Right ventricle myocardium inferior (tissue), 1 donor: ENCODE measurements around the gene TRABD2B. TPM values are rescaled to one million over a fixed set of nuclear protein-coding genes. Genes with fewer than 3 reads are reported as not detected.
A peak's percentile ranks its signal among the peaks of the same experiment; 100 is the strongest.

Experiments used
- ATAC-seq: fragments of 200-7000 bp; cut with Tn5 transposase; one replicate; pipeline ENCODE4 v1.9.1; 2020; ENCODE audit warnings: mild to moderate bottlenecking, moderate library complexity
- DNase-seq: peaks from one replicate; pipeline ENCODE4 v3.0.0; 2021; ENCODE audit errors: missing footprints
- intact Hi-C: fragments of 100-400 bp; cut with DNase I; formaldehyde crosslinking; loops from one replicate; pipeline ENCODE4 v1.11.0; 2022
- total RNA-seq: library from RNA; stranded (reverse); fragmentation: NEBNext Ultra II Directional; extraction: Animal tissue kit (Norgen Biotek cat#: 25700); gene quantifications from one replicate; pipeline ENCODE4 v1.2.1, GENCODE V29; 2021
- donor health status: DM: no; HTN: yes; CAD: no; lungs with severe emphysema.

TRABD2B gene
- total RNA-seq, 1 donor from 2014 or later, result 0.57 TPM

GRCh38 chr1:47996406-47997226 is 569 bp downstream of the TRABD2B start:
- peak; percentile 64 for DNase-seq
- ATAC-seq, result no peak
- intact Hi-C loops, result loop anchor here (1.0 to 5.0 kb wide), 3 partner anchors 54 to 259 kb away; no protein-coding TSS in a partner anchor

GRCh38 chr1:47996060-47996405 is 1.2 kb downstream of the TRABD2B start:
- no peak for ATAC-seq
- DNase-seq, result no peak
- intact Hi-C loops, result loop anchor here (5.0 kb wide), 2 partner anchors 54 to 259 kb away; no protein-coding TSS in a partner anchor

GRCh38 chr1:47995306-47996050 is 1.7 kb downstream of the TRABD2B start:
- ATAC-seq (no peak), DNase-seq (no peak)
- intact Hi-C loops, result loop anchor here (5.0 kb wide), 2 partner anchors 53 to 258 kb away; no protein-coding TSS in a partner anchor

- intact Hi-C loops, result no loop called here
- no peak for DNase-seq
- no peak for ATAC-seq
Measured at GRCh38 chr1:47993881-47994625, 3.1 kb downstream of the TRABD2B start.

- intact Hi-C loops, result no loop called here
- no peak for ATAC-seq
- DNase-seq, result no peak
Measured at GRCh38 chr1:47993416-47993740, 3.8 kb downstream of the TRABD2B start.

GRCh38 chr1:47992720-47993415 is 4.3 kb downstream of the TRABD2B start:
- DNase-seq (peak; percentile 69), ATAC-seq (peak; percentile 71)

GRCh38 chr1:47991673-47992072 is 5.5 kb downstream of the TRABD2B start:
- peak; percentile 2 for ATAC-seq

More at GRCh38 chr1:47992720-47993415, 4.3 kb downstream of the TRABD2B start:
- intact Hi-C loops, result no loop called here

GRCh38 chr1:47991187-47991586 is 6.0 kb downstream of the TRABD2B start:
- intact Hi-C loops, result no loop called here
- no peak for DNase-seq
- no peak for ATAC-seq

More at GRCh38 chr1:47991673-47992072, 5.5 kb downstream of the TRABD2B start:
- intact Hi-C loops, result no loop called here
- no peak for DNase-seq

- no peak for DNase-seq
- no peak for ATAC-seq
- intact Hi-C loops, result no loop called here
Measured at GRCh38 chr1:47990286-47990685, 6.9 kb downstream of the TRABD2B start.

GRCh38 chr1:47987601-47988000 is 9.6 kb downstream of the TRABD2B start:
- intact Hi-C loops, result no loop called here
- no peak for DNase-seq
- no peak for ATAC-seq

GRCh38 chr1:47986761-47987200 is 10.4 kb downstream of the TRABD2B start:
- DNase-seq (peak; percentile 78), ATAC-seq (peak; percentile 75)
- intact Hi-C loops, result loop anchor here (1.0 kb wide), 1 partner anchor 221 kb away; no protein-coding TSS in a partner anchor

- DNase-seq (no peak), ATAC-seq (no peak)
- intact Hi-C loops, result no loop called here
Measured at GRCh38 chr1:47985018-47985417, 12.2 kb downstream of the TRABD2B start.

GRCh38 chr1:47984175-47984789 is 12.9 kb downstream of the TRABD2B start:
- DNase-seq, result no peak
- peak; percentile 49 for ATAC-seq
- intact Hi-C loops, result no loop called here

- DNase-seq, result no peak
- intact Hi-C loops, result no loop called here
- ATAC-seq, result no peak
Measured at GRCh38 chr1:47983691-47984090, 13.5 kb downstream of the TRABD2B start.

- intact Hi-C loops, result no loop called here
- no peak for ATAC-seq
- no peak for DNase-seq
Measured at GRCh38 chr1:47981667-47982350, 15.4 kb downstream of the TRABD2B start.

GRCh38 chr1:47980501-47980900 is 16.7 kb downstream of the TRABD2B start:
- ATAC-seq (no peak), DNase-seq (peak; percentile 7)
- intact Hi-C loops, result no loop called here

- intact Hi-C loops, result no loop called here
- DNase-seq (no peak), ATAC-seq (no peak)
Measured at GRCh38 chr1:47979724-47980123, 17.5 kb downstream of the TRABD2B start.

GRCh38 chr1:47978486-47978885 is 18.7 kb downstream of the TRABD2B start:
- no peak for ATAC-seq
- DNase-seq, result no peak
- intact Hi-C loops, result no loop called here
